SW480 (cell line): ENCODE data around the gene FOXP1.
"Not testable (repeated sequence)": the region's sequence is repeated elsewhere in the genome, so short reads cannot be mapped to it uniquely, and the experiment has no call there.

ENCODE experiments used
- DNase-seq: peaks from one replicate; pipeline ENCODE4 v3.0.0-alpha.2; 2016; ENCODE audit warnings: low spot score

FOXP1 gene

DNA sequence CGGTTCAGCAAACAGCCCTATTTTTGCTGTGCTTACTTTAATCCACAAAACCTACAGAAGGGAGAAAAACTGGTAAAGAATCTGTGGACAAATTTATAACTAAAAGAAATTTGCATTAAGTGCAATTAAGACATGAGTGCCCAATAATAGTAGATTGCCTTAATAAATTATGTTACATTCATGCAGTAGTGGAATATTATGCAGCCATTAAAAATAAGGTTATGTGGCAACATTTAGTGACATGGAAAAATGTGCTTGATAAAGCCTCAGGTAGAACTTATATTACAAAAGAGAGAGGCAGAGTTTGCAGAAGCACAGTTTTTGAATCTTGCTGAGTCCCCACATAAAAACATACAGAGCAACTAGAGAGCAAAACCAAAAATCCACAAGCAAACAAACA lies 253.0 kb downstream of the FOXP1 start:
- no peak for DNase-seq

DNA sequence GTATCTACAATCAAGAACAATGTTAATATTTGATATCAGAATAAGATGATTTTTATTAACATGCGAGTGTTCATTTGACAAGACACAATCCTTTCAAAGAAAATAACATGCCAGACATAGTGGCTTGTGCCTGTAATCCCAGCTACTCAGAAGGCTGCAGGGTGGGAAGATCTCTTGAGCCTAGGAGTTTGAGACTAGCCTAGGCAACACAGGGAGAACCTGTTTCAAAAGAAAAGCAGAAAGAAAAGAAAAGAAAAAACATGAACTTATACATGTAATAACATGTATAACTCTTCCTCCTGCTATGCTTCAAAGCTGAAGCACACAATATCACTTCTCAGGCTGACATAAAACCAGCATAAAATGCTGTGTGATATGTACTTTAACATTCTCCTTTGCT lies 253.7 kb downstream of the FOXP1 start:
- DNase-seq: no peak

DNA sequence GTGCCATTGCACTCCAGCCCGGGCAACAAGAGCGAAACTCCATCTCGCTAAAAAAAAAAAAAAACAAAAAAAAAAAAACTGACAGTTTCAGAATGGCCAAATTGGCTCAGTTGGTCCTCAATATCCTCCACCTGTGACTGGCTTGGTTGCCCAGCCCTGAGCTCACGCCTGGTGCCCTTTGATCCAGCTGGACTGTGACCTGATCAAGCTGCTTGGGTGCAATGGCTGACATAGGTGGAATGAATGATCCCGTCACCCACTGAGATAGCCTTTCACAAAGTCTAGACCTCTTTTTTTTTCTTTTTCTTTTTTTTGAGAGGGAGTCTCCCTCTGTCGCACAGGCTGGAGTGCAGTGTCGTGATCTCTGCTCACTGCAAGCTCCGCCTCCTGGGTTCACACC lies 254.6 kb downstream of the FOXP1 start:
- DNase-seq: no peak

DNA sequence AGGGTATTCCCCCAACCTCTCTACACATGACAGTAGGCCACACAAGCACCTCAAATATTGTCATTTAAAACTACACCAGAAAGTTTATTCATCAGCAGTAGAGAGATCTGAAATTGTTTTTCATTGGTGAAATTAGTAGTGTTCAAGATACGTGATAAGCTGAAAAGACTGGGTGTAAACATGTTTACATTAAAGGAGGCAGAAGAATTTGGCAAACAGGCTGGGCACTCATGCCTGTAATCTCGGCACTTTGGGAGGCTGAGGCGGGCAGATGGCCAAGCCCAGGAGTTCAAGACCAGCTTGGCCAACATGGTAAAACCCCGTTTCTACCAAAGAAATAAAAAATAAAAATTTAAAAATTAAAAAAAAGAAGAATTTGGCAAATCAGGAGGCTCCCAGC lies 255.6 kb downstream of the FOXP1 start:
- DNase-seq: no peak

DNA sequence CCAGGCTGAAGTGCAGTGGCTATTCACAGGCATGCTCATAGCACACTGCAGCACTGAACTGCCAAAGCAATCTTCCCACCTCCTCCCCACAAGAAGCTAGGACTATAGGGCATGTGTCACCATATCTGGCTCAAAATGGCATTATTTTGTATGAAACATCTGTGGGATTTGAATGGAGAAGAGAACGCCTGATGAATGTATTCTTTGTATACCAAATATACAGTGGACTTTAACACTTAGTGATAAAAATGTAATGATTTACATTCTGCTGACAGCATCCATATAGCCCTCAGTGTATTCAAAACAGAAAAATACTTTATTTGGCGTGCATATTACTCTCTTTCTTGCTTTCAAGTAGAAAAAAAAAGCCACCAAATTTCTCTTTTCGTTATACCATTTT lies 257.8 kb downstream of the FOXP1 start:
- DNase-seq: no peak

DNA sequence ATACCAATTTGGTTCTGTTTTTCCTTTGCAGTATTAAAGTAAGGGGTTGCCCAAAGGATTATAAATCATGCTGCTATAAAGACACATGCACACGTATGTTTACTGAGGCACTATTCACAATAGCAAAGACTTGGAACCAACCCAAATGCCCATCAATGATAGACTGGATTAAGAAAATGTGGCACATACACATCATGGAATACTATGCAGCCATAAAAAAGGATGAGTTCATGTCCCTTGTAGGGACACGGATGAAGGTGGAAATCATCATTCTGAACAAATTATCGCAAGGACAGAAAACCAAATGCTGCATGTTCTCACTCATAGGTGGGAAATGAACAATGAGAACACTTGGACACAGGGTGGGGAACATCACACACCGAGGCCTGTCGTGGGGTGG lies 259.3 kb downstream of the FOXP1 start:
- not testable (repeated sequence) for DNase-seq

DNA sequence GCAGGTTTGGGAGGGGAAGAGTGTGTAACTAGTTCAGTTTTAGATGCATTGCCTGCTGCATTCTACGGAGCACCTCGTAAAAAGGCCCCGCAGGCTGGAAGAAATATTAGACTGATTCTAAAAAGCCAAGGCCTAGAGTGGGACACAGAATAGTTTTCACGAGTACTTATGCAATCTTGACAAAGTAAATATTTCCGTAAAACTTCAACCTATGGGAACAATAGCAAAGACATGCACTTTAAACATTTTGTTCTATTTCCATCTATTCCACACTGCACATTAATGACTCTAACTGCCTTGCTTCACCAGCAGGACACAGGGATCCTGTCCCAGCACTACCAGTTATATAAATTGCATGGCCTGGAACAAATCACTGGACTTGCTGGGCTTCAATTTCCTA lies 260.0 kb downstream of the FOXP1 start:
- no peak for DNase-seq

DNA sequence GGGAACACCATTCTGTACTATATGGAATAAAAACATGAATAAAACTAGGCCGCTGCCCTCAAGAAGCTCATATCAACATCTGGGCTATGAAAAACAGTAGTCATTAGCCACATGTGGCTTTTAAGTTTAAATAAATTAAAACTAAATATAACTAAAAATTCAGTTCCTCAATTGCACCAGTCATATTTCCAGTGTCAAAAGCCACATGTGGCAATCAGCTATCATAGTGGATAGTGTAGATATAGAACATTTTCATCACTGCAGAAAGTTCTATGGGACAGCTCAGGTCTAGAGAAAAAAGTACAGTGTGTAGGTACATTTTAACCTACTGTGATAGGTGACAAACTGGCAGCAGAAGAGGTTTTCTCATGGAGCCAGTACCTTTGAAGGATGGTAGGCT lies 261.4 kb downstream of the FOXP1 start:
- DNase-seq: no peak

DNA sequence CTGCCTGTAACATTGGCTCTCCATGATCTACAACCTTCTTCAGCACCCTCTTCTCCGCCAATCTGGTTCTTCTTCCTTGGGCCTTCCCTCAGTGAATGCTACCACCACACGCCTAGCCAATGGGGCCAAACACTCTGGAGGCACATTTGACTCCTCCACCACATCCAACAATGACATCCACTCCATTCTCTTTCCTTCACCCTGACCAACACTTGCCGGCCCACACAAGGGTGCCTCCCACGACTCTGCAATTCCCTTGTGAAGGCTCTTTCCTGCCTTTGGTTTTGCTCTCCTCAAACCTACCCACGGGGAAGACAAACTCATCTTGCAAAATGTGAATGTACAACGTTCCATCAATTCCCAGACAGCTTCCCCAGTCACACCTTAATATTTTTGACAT lies 263.8 kb downstream of the FOXP1 start:
- DNase-seq: no peak

DNA sequence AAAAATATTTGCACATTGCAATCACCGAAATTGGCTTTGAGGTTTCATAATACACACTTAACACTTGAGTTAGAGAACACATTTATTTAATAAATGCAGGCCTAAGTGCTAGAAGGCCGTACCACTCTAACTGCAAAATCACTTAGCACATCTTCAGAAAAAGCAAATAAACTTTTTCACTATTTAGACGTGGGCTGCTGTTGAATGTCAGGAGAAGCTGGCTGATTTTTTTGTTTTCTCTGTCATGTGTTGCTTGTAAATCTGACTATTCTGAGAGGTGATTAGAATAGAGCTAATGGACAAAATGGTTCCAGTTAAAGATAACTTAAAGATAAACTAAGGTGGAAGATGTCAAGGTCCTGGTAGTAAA lies 265.1 kb downstream of the FOXP1 start:
- DNase-seq: no peak

DNA sequence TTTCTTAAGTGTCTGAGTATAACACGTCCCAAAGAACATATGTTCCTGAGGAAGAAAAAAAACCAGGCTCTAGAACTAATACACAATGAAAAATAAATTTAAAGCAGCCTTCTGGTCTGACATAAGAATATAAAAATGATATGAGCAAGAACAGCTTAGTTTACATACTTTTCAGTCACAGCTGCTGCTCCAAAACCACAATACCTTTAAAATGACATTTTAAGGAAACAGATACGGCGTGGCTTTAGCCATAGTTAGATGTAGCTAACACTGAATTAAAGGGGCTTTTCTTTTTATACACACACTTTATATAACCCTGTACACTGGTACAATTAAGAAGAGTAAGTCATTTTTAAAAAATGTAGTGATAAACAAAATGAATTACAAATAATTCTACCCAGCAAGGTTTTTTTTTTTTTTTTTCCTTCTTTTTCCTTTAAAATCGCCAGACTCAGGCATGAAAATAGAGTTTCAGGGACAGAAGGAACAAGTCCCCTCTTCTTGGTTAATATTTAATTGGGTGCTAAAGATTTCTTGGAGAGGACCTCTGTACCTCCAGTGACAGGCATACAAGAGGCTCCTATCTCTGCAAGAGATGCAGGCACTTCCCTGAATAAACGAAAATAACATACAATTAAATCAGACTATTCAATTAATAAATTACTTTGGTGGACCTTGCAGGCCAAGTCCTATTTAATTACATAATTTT lies 265.6 kb downstream of the FOXP1 start:
- DNase-seq: no peak

DNA sequence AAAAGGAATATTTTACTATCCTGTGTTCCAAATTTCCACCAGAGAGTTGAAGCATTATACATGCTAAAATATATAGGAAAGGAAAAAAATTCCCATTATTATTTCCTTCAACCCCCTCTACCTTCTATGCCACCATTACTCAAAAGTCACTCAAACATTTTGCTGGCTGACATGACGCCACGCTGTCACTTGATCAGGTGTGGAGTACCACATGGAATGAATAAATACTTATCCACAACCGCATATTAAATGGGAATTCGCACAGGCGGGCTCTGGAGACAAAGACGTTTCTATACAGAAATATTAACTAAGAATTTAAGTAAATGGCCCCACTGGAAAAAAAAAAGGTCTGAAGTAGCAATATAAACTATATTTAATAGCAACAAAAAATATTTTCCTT lies 266.4 kb downstream of the FOXP1 start:
- DNase-seq: no peak

DNA sequence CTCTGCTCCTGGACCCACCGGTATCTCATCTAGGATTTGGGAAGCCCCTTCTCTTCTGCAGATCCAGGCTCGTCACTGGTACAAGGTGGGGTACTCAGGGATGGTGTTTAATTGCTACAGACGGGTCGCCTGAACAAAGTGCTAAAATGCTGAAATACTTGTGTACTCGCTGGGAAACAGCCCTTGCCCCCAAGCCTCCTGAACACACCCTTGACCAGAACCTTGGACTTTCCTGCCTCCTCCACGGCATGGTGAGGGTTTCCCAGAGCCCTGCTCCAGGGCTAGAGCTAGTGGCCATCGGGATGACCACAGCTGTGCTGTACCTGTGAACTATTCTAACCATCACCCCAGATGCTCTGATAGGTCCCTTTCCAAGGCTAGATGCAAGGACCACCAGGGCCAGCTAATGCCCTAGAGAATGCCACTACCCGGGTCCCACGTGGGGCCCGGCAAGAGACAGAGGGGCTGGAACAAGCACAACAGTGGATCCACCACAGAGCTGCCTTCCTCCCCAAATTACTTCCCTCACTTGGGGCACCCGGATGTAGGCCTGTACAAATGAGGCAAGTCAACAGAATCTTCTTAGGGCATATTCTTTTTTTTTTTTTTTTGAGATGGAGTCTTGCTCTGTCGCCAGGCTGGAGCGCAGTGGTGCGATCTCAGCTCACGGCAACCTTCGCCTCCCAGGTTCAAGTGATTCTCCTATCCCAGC lies 267.3 kb downstream of the FOXP1 start:
- no peak for DNase-seq

DNA sequence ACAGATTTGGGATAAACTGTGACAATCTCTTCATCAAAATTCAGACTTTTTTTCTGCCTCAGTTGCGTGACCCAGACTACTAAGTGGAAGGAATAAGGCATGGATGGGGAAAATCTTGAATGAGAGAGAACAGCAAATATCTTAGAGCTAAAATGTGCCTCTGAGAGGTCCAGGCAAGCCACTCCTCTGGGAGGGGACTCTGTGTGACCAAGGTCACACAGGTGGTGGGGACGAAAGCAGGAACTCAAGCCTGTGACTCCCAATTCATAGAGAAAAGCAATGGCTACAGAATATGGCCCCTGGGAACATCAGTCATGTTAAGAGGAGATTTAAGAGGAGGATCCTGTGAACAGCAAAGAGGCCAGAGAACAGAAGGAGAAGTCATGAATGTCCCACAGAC lies 268.1 kb downstream of the FOXP1 start:
- DNase-seq: no peak

DNA sequence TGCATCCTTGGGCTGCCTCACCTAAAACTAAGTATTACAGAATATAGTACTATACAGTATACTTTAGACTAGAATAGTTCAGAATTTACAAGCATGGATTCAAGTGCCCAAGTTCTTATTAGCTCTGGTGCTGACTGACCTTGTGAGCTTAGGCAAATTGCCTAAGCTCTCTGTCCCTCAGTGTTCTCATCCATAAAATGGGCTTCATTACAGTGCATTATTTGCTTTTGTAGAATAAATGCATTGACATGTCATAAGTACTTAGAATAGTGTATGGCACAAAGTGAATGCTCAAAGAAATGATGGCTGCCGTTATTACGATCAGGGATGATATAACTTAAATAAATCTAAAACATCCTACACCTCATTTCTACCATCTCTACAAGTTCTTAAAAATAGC lies 269.7 kb downstream of the FOXP1 start:
- DNase-seq: no peak

DNA sequence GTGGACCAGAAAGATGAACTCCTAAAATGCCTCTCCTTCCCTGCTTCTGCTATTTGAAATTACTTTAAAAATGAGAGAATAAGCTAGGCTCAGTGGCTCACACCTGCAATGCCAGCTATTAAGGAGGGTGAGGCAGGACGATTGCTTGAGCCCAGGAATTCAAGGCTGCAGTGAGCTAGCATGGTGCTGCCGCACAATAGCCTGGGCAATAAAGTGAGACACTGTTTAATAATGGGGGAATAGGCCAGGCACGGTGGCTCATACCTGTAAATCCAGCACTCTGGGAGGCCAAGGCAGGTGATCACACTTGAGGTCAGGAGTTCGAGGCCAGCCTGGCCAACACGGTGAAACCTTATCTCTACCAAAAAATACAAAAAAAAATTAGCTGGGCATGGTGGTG lies 271.1 kb downstream of the FOXP1 start:
- no peak for DNase-seq

DNA sequence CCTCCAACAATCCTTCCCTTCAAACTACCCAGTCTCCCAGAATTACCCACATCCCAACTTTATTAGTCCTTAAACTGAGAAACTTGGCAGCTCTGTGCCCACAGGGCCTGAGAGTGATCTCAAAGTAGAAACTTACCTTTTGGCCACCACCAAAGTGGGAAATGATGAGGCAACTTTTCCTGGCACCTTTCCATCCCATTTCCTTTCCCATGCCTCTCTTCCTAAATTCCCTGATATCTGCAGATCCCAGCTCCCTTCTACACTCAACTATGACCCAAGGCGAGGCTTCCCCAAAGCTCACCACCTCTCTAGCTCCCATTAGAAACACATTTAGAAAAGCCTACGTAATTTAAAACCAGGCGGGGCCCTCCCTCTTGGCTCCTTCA lies 271.9 kb downstream of the FOXP1 start:
- DNase-seq: no peak

DNA sequence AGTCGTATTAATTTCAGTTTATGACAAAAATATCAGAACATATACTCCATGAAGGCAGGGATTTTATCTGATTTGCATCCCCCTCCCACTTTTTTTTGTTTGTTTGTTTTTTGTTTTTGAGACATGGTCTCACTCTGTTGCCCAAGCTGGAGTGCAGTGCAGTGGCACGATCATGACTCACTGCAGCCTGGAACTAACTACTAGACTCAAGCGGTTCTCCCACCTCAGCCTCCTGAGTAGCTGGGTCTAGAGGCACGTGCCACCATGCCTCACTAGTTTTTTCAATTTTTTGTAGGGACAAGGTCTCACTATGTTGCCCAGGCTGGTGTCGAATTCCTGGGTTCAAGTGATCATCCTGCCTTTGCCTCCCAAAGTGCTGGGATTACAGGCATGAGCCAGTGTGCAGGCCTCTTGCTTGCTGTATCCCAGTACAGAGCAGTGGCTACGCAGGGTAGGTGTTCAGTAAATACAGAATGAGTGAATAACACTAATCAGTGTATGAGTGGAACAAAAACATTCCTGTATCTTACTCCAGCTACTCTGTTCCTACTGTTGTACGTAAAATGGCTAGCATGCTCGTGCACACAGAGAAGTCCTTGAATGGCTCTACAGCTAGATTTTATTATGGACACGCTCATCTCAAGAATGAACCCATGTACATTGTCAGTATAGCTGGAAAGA lies 272.4 kb downstream of the FOXP1 start:
- DNase-seq: no peak

DNA sequence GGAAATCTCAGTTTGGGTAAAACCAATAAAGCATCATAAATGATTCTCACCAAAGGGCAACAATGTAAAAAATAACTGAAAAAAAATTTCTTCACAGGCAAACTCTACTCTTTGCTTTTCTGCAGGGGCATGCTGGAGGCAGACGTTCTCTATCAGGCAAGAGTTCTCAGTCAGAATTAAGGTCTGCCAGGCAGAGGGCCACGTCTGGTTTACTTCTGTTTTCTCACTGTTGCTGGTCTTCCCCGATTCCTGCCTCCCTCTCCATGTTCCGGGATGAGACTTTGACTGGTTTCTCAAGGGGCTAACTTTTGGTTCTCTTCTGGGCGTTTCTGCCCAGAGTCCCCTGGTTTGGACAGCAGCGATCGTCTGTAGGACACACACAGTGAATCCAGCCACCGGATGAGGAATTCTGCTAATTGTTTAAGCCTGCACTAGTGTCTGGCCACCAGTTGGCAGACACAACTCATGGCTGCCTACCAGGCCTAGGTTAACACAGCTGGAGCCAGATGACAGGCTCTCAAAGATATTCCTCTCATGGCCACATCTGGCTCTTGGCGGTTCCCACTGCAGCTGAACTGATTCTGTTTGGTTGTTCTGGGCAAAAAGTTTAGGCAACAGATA lies 273.1 kb downstream of the FOXP1 start:
- no peak for DNase-seq

DNA sequence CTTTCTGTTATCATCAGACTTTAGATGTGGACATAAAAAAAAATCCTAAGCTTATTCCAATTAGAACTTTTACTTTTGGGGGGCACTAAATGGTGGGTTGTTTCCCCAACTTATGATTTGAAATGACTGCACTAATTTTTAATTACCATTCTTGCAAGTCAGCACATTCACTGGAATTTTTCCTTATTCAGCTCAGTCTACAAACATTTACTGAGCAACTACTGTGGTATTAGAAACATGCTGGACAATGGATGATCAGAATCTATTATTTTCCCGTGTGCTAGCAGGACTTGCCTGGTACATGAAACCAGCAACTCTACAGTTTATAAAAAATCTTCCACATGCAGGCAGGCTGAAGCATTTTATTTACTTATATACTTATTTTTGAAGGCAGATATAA lies 273.6 kb downstream of the FOXP1 start:
- no peak for DNase-seq

DNA sequence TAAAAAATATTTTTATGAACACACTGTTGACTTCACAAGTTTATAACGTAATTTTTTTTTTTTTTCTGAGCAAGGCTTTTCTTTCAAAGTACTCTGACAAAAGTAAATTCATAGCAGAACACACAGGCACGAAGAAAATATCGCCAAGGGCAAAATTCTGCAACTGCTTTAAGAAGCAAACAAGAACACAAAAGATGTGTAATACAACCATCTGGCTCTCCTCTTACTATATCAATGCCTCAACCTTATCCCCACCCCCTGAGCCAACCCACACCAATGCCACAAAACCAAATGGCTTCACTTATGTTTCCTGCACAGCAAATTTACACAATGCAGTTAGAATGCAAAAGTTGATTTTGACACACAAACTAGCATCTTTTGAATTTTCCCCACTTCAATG lies 274.2 kb downstream of the FOXP1 start:
- DNase-seq: no peak

DNA sequence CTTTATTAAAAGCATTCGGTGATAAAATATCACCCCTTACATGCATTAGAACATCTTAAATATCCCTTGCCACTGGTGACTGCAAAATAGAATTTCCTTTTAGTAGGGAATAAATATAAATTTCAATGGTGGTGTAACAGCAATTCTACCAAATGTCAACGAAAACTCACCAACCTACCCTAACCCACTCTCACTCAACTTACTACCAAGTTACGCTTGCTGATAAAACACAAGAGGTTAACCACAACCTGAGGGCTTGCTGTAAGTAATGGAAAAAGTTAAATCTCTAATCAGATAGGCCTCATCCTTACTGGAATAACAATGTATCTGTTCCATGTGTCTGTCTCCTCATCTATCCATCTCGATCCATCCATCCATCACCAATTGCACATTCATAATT lies 274.7 kb downstream of the FOXP1 start:
- DNase-seq: no peak
